Subcutaneous adipose tissue (tissue), 4 donors: Measurements from ENCODE around the gene RGR. TPM values are rescaled to one million over a fixed set of nuclear protein-coding genes. Genes with fewer than 3 reads are reported as not detected.

ENCODE experiments used
- total RNA-seq, 4 donors: library from RNA; depleted of rRNA; stranded (reverse); fragments of >200 nt; gene quantifications; one replicate each; pipeline ENCODE4 v1.1.0, GENCODE V29; 2016
- TF ChIP-seq, protein P1 (sequence below): fragments of 450-650 bp; IDR thresholded peaks from one replicate; pipeline ENCODE4 v1.5.1; 2016; ENCODE audit warnings: low read depth, mild to moderate bottlenecking, control low read depth, antibody characterized with exemption, moderate library complexity

Gene RGR
- total RNA-seq, 4 donors from 2014 or later = 0.44 TPM; not detected in 3

DNA sequence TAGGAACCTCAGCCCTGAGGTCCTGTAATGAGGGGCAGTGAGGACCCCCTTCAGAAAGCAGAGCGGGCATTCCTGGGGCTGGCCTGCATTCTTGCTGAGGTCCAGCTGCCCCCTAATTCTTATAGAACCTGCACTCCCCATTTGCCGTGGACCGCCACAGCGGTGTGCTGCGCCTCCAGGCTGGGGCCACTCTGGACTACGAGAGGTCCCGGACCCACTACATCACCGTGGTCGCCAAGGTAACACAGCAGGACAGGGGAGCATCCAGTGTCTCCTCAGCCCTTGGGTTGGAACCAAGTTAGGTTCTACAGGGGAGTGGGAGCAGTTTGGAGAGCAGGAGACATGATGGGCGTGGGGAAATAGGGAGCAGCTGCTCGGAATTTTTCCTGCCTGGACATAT is 43.2 kb upstream of the RGR start:
- TF ChIP-seq, protein P1, sequence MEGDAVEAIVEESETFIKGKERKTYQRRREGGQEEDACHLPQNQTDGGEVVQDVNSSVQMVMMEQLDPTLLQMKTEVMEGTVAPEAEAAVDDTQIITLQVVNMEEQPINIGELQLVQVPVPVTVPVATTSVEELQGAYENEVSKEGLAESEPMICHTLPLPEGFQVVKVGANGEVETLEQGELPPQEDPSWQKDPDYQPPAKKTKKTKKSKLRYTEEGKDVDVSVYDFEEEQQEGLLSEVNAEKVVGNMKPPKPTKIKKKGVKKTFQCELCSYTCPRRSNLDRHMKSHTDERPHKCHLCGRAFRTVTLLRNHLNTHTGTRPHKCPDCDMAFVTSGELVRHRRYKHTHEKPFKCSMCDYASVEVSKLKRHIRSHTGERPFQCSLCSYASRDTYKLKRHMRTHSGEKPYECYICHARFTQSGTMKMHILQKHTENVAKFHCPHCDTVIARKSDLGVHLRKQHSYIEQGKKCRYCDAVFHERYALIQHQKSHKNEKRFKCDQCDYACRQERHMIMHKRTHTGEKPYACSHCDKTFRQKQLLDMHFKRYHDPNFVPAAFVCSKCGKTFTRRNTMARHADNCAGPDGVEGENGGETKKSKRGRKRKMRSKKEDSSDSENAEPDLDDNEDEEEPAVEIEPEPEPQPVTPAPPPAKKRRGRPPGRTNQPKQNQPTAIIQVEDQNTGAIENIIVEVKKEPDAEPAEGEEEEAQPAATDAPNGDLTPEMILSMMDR = no peak

- TF ChIP-seq, protein P1 = no peak
Observed at GRCh38 chr10:84202349-84202748, 42.5 kb upstream of the RGR start.

DNA sequence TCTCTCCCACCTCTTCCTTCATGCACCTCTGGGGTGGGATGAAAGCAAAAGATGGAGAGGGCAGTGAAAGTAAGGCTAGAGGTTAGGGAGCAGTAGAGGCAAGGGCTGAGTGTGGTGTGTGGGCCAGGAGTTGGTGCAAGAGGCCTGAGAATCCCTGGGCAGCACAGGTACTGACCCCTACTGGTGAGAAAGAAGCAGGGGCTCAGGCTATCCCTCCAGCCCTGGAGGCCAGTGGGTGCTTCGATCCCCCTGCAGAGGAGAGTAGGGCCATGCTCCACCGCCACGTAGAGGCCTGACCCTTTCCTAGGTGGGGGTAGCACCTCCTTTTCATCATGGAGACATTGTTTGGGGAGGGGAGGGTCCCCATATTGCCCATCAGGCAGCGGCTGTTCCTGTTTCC is 40.7 kb upstream of the RGR start:
- TF ChIP-seq, protein P1 = no peak

DNA sequence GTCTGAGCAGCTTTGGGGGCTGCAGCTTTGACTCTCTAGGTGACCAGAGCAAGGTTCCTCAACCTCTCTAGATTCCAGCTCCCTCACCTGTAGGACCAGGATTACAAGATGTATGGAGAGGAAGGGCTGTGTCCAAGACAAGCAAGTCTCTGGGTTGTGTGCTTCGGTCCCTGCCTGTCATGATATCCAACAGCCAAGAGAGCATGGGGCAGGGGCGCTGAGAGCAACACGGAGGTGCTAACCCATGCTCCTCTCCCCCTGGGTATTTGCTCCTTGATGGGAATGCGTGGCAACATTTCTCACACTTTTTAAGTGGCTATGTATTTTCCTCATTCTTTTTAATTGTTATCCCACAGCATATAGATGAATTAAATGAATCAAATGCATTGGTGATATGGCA is 40.2 kb upstream of the RGR start:
- TF ChIP-seq, protein P1 = no peak

DNA sequence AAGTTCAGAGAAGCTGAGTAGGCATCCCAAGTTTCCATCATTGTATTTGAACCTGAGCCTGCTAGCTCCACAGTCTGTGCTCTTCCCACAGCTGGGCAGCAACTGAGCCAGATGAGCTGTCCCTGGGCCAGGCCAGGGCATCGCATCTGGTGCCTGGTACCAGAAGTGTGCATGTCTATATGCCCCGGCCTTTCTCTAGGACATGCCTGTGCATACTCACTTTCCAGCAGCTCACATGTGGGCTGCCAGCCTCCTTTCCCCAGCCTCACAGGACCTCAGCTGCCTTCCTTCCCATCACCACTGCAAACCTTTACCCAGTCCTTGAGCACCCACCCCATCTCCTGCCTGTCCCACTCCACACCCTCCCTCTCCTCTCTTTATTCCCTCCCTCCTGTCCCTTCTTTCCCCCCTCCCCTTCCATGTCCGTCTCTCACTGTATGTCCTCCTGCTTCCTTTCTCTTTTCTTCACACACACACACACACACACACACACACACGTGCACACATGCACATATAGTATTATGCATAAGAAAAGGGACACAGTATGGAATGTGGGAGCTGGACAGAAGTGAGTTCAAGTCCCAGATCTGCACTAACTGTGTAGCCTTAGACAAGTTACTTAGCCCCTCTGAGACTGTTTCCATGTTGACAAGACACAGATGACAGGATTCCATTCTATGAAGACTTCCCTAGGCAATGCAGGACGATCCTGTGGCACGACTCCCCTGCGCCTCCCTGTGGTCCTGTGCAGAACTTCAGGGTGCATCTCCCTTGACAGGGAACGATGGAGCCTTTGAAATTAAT is 39.6 kb upstream of the RGR start:
- TF ChIP-seq, protein P1 = no peak

- TF ChIP-seq, protein P1 = no peak
Observed at GRCh38 chr10:84205853-84206525, 38.9 kb upstream of the RGR start.

- TF ChIP-seq, protein P1 = no peak
Observed at GRCh38 chr10:84208023-84208422, 36.8 kb upstream of the RGR start.
